Stimulated activated CD4-positive, alpha-beta T cell treated with anti-CD3 and anti-CD28 coated beads, Interleukin-12 subunit alpha, Interleukin-12 subunit beta, amount 100 ng/mL, for 48 hours (primary cell): ENCODE results near the gene PRKCZ.
A peak's percentile ranks its signal among the peaks of the same experiment; 100 is the strongest.

Source experiments
- DNase-seq, 3 donors: peaks; one replicate each; pipeline ENCODE4 v3.0.0-alpha.2; 2020; ENCODE audit warnings: low read depth in 2 of 3, low spot score in 1 of 3

PRKCZ gene

DNA sequence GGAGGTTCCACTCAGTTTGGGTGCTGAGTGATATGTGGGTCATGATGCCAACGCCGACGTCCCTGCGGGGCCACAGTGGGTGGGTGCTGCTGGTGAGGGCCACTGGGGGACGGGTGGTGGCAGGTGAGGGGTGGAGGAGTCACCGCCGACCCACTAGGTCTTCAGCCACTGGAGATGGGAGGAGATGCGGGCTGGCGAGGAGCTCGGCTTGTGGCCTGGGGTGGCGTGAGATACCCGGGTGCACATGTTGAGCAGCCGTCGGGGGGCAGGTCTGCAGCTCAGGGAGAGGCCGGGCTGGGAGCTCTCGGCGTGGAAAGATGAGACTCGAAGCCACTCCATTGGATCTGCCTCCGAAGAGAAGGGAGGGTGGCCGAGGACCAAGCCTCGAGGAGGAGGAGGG is 103.8 kb downstream of the PRKCZ start:
- no peak for DNase-seq

DNA sequence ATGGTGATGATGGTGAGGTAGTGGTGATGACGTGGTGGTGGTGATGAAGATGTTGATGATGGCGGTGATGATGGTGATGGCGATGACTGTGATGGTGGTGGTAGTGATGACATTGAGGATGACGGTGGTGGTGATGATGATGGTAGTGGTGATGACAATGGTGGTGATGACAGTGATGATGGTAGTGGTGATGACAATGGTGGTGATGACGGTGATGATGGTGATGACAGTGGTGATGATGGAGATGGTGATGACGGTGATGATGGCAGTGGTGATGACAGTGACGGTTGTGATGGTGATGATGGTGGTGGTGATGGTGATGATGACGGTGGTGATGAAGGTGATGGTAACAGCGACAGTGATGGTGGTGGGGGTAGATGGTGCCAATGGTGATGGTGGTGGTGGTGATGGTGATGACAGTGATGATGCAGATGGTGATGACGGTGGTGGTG is 105.0 kb downstream of the PRKCZ start:
- no peak for DNase-seq

GRCh38 chr1:2155788-2156187 is 105.6 kb downstream of the PRKCZ start:
- DNase-seq = no peak

GRCh38 chr1:2156866-2157265 is 106.7 kb downstream of the PRKCZ start:
- no peak for DNase-seq

DNA sequence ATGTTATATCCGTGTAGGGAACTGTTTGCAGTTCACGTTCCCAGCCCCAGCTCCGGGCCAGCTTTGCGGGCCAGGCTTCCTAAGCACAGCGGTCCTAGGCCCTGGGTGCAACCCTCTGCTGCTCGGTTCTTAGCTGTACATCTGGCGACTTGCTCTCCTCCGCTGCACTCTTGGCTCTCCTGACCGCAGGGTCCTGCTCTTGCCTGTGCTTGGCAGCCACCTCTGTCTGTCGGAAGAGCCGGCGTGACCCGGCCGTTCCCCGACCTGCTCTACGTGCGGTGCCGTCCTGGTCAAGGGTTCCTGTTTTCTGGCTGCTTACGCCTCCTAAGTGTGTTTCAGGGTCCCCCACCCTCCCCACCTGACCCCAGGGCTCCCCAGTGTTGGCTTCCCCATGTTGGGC is 107.6 kb downstream of the PRKCZ start:
- DNase-seq = no peak

DNA sequence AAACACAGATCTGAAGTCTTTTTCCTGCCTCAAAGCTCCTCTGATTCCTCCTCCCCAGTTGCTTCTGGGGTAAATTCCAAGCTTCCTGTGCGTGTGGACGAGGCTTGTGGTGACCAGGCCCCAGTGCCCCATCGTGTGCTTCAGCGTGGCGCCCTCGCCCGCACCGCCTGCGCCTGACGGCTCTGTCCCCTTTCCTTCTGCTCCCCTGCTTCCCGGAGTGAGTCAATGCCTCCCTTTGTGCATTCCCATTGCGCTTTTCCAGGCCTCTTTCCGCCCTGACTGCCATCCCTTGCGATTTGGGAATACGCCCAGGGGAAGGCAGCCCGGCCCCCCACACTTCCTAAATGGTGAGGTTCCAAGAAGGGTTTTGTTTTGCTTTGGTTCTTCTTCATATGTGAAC is 108.1 kb downstream of the PRKCZ start:
- no peak for DNase-seq

DNA sequence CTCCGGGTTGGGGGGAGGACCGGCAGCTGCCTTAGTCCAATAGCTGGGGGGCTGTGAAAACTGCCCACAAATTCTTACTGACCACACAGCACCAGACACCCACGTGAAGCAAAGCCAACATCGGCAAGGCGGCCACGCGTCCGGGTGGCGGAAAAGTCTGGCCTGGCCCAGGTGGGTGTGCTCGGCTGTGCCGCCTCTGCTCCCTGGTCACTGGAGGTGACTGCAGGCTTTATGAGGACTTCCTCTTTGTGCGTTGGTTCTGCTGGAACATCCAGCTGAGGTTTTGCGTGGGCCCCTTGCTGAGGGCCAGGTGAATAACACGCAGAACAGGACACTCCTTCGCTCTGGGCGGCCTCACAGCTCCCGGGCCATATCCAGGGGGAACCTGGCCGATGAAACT is 108.9 kb downstream of the PRKCZ start:
- DNase-seq = no peak

DNA sequence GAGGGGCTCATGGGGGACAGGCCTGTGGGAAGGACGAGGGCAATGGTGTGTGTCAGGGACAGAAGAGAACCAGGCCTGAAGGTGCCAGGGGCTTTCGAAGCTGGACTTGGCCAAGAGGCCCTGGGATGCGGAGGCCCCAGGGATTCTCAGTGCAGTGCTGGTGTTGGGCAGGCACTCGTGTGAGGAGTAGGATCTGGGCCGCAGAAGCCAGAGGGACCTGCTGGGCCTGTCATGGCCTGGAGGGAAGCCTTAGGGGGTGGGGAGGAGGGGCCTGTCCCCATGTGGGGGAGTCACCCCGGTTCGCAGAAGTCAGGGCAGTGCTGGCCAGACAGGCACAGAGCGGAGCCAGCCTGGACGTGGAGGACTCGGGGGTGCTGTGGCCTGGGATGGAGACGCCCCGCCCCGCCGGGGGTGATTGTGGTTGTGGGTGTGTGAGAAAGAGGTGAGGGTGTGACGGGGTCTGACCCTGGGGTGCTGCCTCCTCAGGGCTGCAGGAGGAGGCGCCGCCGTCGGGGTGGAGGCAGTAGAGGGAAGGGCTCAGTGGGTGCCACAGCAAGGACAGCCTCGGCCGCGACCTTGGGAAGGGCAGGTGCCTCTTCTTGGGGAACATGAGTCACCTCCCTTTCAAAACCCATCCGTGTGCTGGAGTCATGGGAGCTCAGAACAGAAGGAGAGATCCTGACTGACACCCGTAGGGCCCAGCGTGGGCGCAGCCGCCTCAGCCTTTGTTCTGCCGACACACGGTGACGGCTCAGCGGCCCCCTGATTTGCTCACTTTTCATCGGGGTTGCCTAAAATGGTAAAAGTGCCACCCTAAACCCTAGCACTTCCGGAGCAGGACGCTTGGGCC is 110.5 kb downstream of the PRKCZ start:
- DNase-seq = no peak

- no peak for DNase-seq
Observed at GRCh38 chr1:2163205-2163604, 113.0 kb downstream of the PRKCZ start.

DNA sequence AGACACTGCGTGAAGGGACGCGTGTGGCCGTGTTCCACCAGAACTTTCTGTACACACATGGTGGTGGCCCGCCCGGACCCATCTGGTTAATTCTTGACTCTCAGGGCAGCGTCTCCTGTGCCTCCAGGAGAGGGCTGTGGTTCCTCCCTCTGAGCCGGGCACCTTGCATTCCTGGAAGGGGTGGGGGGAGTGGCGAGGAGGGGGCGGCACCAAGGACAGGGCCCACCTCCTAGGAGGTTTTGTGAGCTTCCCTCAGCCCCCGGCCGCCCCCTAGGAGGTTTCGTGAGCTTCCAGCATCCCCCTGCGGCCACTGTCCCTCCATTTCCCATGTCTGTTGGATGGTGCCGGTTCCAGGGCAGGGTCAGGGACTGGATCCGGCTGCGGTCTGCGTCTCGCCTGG is 115.4 kb downstream of the PRKCZ start:
- no peak for DNase-seq

DNA sequence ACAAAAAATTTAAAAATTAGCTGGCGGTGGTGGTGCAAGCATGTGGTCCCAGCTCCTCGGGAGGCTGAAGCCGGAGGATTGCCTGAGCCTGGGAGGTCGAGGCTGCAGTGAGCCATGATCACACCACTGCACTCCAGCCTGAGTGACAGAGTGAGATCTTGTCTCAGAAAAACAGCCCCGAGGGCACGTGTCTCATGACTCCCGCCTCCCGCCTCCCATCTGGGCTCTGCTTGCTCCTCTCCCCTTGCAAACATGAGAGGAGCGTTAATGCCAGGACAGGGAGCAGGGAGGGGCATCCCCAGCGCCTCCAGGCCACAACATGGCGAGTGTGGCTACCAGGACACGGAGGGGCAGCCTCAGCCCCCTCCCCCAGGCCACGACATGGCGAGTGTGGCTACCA is 116.0 kb downstream of the PRKCZ start:
- no peak for DNase-seq

DNA sequence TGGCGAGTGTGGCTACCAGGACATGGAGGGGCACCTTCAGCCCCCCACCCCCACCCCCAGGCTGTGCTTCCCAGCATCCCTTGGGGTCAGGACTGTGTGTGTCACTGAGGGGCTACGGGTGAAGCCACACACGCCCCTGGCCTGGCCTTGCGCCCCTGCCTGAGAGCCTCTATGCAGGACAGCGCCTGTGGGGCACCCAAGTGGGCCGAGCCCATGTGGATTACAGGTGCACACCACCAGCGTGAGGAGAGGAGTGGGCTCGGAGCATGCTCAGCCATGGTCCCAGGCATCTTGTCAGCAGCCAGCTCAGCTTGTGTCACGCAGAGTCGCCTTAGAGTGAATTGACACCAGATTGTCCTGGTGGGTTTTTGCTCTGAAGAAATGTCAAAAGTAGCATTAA is 116.5 kb downstream of the PRKCZ start:
- DNase-seq = no peak

- DNase-seq = no peak
Observed at GRCh38 chr1:2168090-2168489, 117.9 kb downstream of the PRKCZ start.

GRCh38 chr1:2168535-2168934 is 118.3 kb downstream of the PRKCZ start:
- no peak for DNase-seq

- DNase-seq = no peak
Observed at GRCh38 chr1:2169200-2169836, 119.1 kb downstream of the PRKCZ start.

DNA sequence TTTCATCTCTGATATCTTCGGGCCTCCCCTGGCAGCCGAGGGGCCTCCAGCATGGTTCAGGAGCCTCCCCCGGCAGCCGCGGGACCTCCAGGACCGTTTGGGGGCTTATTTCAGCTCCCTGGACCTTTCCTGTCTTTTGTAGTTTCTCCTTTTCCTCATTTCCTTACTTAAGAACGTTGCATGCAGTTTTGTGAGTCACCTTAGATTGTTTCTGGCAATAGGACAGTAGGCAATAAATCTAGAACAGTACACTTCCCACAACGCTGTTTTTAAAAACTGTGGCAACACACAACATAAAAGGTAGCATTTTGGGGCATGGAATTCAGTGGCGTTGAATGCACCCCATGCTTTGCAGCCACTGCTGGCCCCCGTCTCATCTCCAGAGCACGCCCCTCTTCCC is 120.0 kb downstream of the PRKCZ start:
- no peak for DNase-seq

GRCh38 chr1:2172012-2172411 is 121.8 kb downstream of the PRKCZ start:
- no peak for DNase-seq

DNA sequence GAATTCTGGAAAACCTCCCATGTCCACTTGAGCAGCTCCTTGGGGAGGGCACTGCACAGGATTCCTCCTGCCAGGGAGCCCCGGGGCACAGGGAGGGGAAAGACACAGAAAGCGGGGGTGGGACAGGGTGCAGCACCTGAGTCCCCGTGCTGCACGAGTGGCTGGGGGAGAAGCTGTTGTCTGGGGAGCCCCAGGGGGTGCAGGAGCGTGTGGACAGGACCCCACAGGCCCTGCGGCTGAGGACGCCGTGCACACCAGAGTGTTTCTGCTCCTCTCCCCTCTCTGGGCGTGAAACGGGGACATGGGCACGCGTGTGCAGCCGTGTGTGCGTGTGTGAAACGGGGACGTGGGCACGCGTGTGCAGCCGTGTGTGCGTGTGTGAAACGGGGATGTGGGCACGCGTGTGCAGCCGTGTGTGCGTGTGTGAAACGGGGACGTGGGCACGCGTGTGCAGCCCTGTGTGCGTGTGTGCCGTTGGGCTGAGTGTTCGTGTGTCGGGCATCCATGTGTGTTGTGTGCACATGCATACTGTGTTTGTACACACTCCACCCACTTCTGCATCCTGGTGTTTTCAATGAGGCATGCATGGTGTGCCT is 122.4 kb downstream of the PRKCZ start:
- no peak for DNase-seq

- DNase-seq = no peak
Observed at GRCh38 chr1:2173546-2174347, 123.5 kb downstream of the PRKCZ start.

- DNase-seq = peak in 1 of 3 donors; percentile 23
Observed at GRCh38 chr1:2174348-2175054, 124.3 kb downstream of the PRKCZ start.

DNA sequence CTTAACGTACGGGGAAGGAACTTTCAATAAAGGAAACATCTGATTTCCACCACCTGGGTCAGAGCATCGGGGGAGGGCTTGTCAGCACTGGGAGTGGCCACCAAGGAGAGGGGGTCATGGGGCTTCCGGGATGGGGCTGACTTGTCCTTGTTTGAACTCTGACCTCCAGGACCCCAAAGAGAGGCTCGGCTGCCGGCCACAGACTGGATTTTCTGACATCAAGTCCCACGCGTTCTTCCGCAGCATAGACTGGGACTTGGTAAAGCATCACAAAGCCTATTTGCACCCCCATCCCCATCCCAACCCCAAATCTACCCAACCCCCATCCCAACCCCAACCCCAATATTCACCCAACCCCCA is 124.8 kb downstream of the PRKCZ start:
- DNase-seq = no peak
